Activated naive CD4-positive, alpha-beta T cell treated with anti-CD3 and anti-CD28 coated beads, Interleukin-2, amount 50 U/mL, for 24 hours (primary cell): ENCODE data around the gene BTBD9.

Experiments used
- H3K27ac Mint-ChIP-seq: one replicate; pipeline ENCODE4 v1.8.0; 2021; ENCODE audit warnings: mild to moderate bottlenecking, mixed read lengths
- H3K27me3 Mint-ChIP-seq: one replicate; pipeline ENCODE4 v1.8.0; 2021; ENCODE audit warnings: mixed read lengths
- H3K36me3 Mint-ChIP-seq: one replicate; pipeline ENCODE4 v1.8.0; 2021; ENCODE audit warnings: mixed read lengths
- H3K4me1 Mint-ChIP-seq: one replicate; pipeline ENCODE4 v1.8.0; 2021; ENCODE audit warnings: mixed read lengths
- H3K4me3 Mint-ChIP-seq: one replicate; pipeline ENCODE4 v1.8.0; 2021; ENCODE audit warnings: mild to moderate bottlenecking, mixed read lengths
- H3K9me3 Mint-ChIP-seq: one replicate; pipeline ENCODE4 v1.8.0; 2021; ENCODE audit warnings: mixed read lengths

The BTBD9 gene

GRCh38 chr6:38208028-38208427, 431.7 kb downstream of the BTBD9 start:
- H3K9me3 Mint-ChIP-seq: no peaks in the 10 kb centered on the region
- no peak overlapping the region for H3K27ac Mint-ChIP-seq
- H3K4me1 Mint-ChIP-seq: peaks cover 21% of the 10 kb centered on the region
- H3K36me3 Mint-ChIP-seq: peaks cover 9% of the 10 kb centered on the region
- no peaks in the 10 kb centered on the region for H3K27me3 Mint-ChIP-seq
- no peak overlapping the region for H3K4me3 Mint-ChIP-seq

- Mint-ChIP-seq H3K27ac (no peak overlapping the region), H3K4me3 (no peak overlapping the region), H3K27me3 (no peaks in the 10 kb centered on the region), H3K9me3 (no peaks in the 10 kb centered on the region), H3K4me1 (peaks cover 19% of the 10 kb centered on the region), H3K36me3 (peaks cover 9% of the 10 kb centered on the region)
Observed at GRCh38 chr6:38207375-38207774, 432.4 kb downstream of the BTBD9 start.

- H3K4me1 Mint-ChIP-seq: peaks cover 5% of the 10 kb centered on the region
- H3K4me3 Mint-ChIP-seq: no peak overlapping the region
- peaks cover 12% of the 10 kb centered on the region for H3K36me3 Mint-ChIP-seq
- no peak overlapping the region for H3K27ac Mint-ChIP-seq
- no peaks in the 10 kb centered on the region for H3K27me3 Mint-ChIP-seq
- no peaks in the 10 kb centered on the region for H3K9me3 Mint-ChIP-seq
Observed at GRCh38 chr6:38198219-38198618, 441.5 kb downstream of the BTBD9 start.

- no peaks in the 10 kb centered on the region for H3K27me3 Mint-ChIP-seq
- H3K9me3 Mint-ChIP-seq: no peaks in the 10 kb centered on the region
- peaks cover 12% of the 10 kb centered on the region for H3K36me3 Mint-ChIP-seq
- H3K4me3 Mint-ChIP-seq: no peak overlapping the region
- peaks cover under 1% of the 10 kb centered on the region for H3K4me1 Mint-ChIP-seq
- no peak overlapping the region for H3K27ac Mint-ChIP-seq
Observed at GRCh38 chr6:38195113-38195635, 444.6 kb downstream of the BTBD9 start.

- Mint-ChIP-seq H3K36me3 (peaks cover 12% of the 10 kb centered on the region), H3K9me3 (no peaks in the 10 kb centered on the region), H3K4me3 (no peak overlapping the region), H3K4me1 (no peaks in the 10 kb centered on the region), H3K27me3 (no peaks in the 10 kb centered on the region), H3K27ac (no peak overlapping the region)
Observed at GRCh38 chr6:38194589-38194988, 445.1 kb downstream of the BTBD9 start.

- H3K4me3 Mint-ChIP-seq: no peak overlapping the region
Observed at GRCh38 chr6:38194282-38194572, 445.5 kb downstream of the BTBD9 start.

GRCh38 chr6:38193481-38194281, 446.0 kb downstream of the BTBD9 start:
- Mint-ChIP-seq H3K4me1 (no peaks in the 10 kb centered on the region), H3K9me3 (no peaks in the 10 kb centered on the region), H3K36me3 (peaks cover 12% of the 10 kb centered on the region), H3K4me3 (no peak overlapping the region), H3K27ac (no peak overlapping the region), H3K27me3 (no peaks in the 10 kb centered on the region)

More at GRCh38 chr6:38194282-38194572, 445.5 kb downstream of the BTBD9 start:
- Mint-ChIP-seq H3K4me1 (no peaks in the 10 kb centered on the region), H3K27ac (no peak overlapping the region), H3K36me3 (peaks cover 12% of the 10 kb centered on the region), H3K9me3 (no peaks in the 10 kb centered on the region), H3K27me3 (no peaks in the 10 kb centered on the region)

- H3K27me3 Mint-ChIP-seq: no peaks in the 10 kb centered on the region
- no peaks in the 10 kb centered on the region for H3K4me1 Mint-ChIP-seq
- no peaks in the 10 kb centered on the region for H3K9me3 Mint-ChIP-seq
- peaks cover 12% of the 10 kb centered on the region for H3K36me3 Mint-ChIP-seq
- H3K27ac Mint-ChIP-seq: no peak overlapping the region
- H3K4me3 Mint-ChIP-seq: no peak overlapping the region
Observed at GRCh38 chr6:38193051-38193450, 446.7 kb downstream of the BTBD9 start.

- no peak overlapping the region for H3K4me3 Mint-ChIP-seq
- no peaks in the 10 kb centered on the region for H3K4me1 Mint-ChIP-seq
- H3K9me3 Mint-ChIP-seq: no peaks in the 10 kb centered on the region
- H3K27ac Mint-ChIP-seq: no peak overlapping the region
- peaks cover 9% of the 10 kb centered on the region for H3K36me3 Mint-ChIP-seq
- H3K27me3 Mint-ChIP-seq: no peaks in the 10 kb centered on the region
Observed at GRCh38 chr6:38192487-38192886, 447.2 kb downstream of the BTBD9 start.

GRCh38 chr6:38192011-38192410, 447.7 kb downstream of the BTBD9 start:
- peaks cover 11% of the 10 kb centered on the region for H3K36me3 Mint-ChIP-seq
- no peaks in the 10 kb centered on the region for H3K9me3 Mint-ChIP-seq
- no peaks in the 10 kb centered on the region for H3K4me1 Mint-ChIP-seq
- no peak overlapping the region for H3K27ac Mint-ChIP-seq
- H3K27me3 Mint-ChIP-seq: no peaks in the 10 kb centered on the region
- no peak overlapping the region for H3K4me3 Mint-ChIP-seq

GRCh38 chr6:38191418-38191817, 448.3 kb downstream of the BTBD9 start:
- no peaks in the 10 kb centered on the region for H3K27me3 Mint-ChIP-seq
- H3K36me3 Mint-ChIP-seq: peaks cover 8% of the 10 kb centered on the region
- no peak overlapping the region for H3K4me3 Mint-ChIP-seq
- H3K9me3 Mint-ChIP-seq: no peaks in the 10 kb centered on the region
- no peak overlapping the region for H3K27ac Mint-ChIP-seq
- no peaks in the 10 kb centered on the region for H3K4me1 Mint-ChIP-seq

GRCh38 chr6:38188677-38189335, 450.9 kb downstream of the BTBD9 start:
- no peaks in the 10 kb centered on the region for H3K4me1 Mint-ChIP-seq
- no peaks in the 10 kb centered on the region for H3K27me3 Mint-ChIP-seq
- no peak overlapping the region for H3K27ac Mint-ChIP-seq
- peaks cover 6% of the 10 kb centered on the region for H3K36me3 Mint-ChIP-seq
- H3K4me3 Mint-ChIP-seq: no peak overlapping the region
- H3K9me3 Mint-ChIP-seq: no peaks in the 10 kb centered on the region

- Mint-ChIP-seq H3K36me3 (peaks cover 7% of the 10 kb centered on the region), H3K4me3 (no peak overlapping the region), H3K27me3 (no peaks in the 10 kb centered on the region), H3K27ac (no peak overlapping the region), H3K4me1 (no peaks in the 10 kb centered on the region), H3K9me3 (no peaks in the 10 kb centered on the region)
Observed at GRCh38 chr6:38187811-38188590, 451.7 kb downstream of the BTBD9 start.

- Mint-ChIP-seq H3K4me1 (no peaks in the 10 kb centered on the region), H3K4me3 (no peak overlapping the region), H3K36me3 (peaks cover 7% of the 10 kb centered on the region), H3K27me3 (no peaks in the 10 kb centered on the region), H3K27ac (no peak overlapping the region), H3K9me3 (no peaks in the 10 kb centered on the region)
Observed at GRCh38 chr6:38187325-38187724, 452.4 kb downstream of the BTBD9 start.

GRCh38 chr6:38185752-38186151, 454.0 kb downstream of the BTBD9 start:
- Mint-ChIP-seq H3K4me1 (peaks cover under 1% of the 10 kb centered on the region), H3K9me3 (no peaks in the 10 kb centered on the region), H3K36me3 (peaks cover 7% of the 10 kb centered on the region), H3K27me3 (no peaks in the 10 kb centered on the region), H3K27ac (no peak overlapping the region), H3K4me3 (no peak overlapping the region)

GRCh38 chr6:38185244-38185643, 454.5 kb downstream of the BTBD9 start:
- no peaks in the 10 kb centered on the region for H3K9me3 Mint-ChIP-seq
- peaks cover 5% of the 10 kb centered on the region for H3K4me1 Mint-ChIP-seq
- H3K4me3 Mint-ChIP-seq: no peak overlapping the region
- H3K27ac Mint-ChIP-seq: no peak overlapping the region
- peaks cover 7% of the 10 kb centered on the region for H3K36me3 Mint-ChIP-seq
- H3K27me3 Mint-ChIP-seq: no peaks in the 10 kb centered on the region
